Neural crest cell (in vitro differentiated cells): ENCODE measurements around the gene PTPRR. TPM values are rescaled to one million over a fixed set of nuclear protein-coding genes. Genes with fewer than 3 reads are reported as not detected.

Experiments
- DNase-seq: peaks from one replicate; pipeline ENCODE4 v3.0.0; 2021; ENCODE audit warnings: low read depth, mixed read lengths, low spot score
- H3K27ac Mint-ChIP-seq: one replicate; pipeline ENCODE4 v1.8.0; 2021; ENCODE audit warnings: mild to moderate bottlenecking, mixed read lengths; ENCODE audit not compliant: unreplicated experiment
- H3K27me3 Mint-ChIP-seq: 2 replicates; pipeline ENCODE4 v1.8.0; 2021; ENCODE audit warnings: low read depth, mild to moderate bottlenecking, mixed read lengths
- H3K36me3 Mint-ChIP-seq: 2 replicates; pipeline ENCODE4 v1.8.0; 2021; ENCODE audit warnings: low read depth, mild to moderate bottlenecking, mixed read lengths
- H3K4me1 Mint-ChIP-seq: 2 replicates; pipeline ENCODE4 v1.8.0; 2021; ENCODE audit warnings: mixed read lengths
- H3K4me3 Mint-ChIP-seq: one replicate; pipeline ENCODE4 v1.8.0; 2021; ENCODE audit warnings: mild to moderate bottlenecking, mixed read lengths
- H3K9me3 Mint-ChIP-seq: 2 replicates; pipeline ENCODE4 v1.8.0; 2021; ENCODE audit warnings: mixed read lengths
- total RNA-seq: library from RNA; stranded (reverse); gene quantifications from 2 replicates; pipeline ENCODE4 v1.2.1, GENCODE V29; 2021
- TF ChIP-seq, protein P1 (sequence below): fragments of 200-600 bp; sonication (generic); conservative IDR thresholded peaks from 2 replicates; pipeline ENCODE4 v1.5.0; 2021; ENCODE audit warnings: antibody characterized with exemption, mild to moderate bottlenecking

PTPRR gene
- total RNA-seq, 1 donor from 2014 or later, result 0.61 TPM

DNA sequence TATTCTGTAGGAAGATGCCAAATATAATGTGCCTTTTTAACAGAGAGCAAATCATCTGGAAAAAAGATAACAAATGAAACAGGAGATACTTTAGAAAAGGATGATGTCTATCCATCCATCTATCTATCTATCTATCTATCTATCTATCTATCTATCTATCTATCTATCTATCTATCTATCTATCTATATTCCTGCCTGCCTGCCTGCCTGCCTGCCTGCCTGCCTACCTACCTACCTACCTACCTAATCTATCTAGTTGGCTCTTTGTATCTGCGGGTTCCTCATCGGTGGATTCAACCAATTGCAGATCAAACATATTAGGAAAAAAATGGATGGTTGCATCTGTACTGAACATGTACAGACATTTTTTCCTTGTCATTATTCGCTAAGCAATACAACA lies 294.4 kb downstream of the PTPRR start:
- no peak for DNase-seq
- H3K27ac Mint-ChIP-seq, result no peak overlapping the region
- H3K27me3 Mint-ChIP-seq, result no peaks in the 10 kb centered on the region
- H3K4me3 Mint-ChIP-seq, result no peak overlapping the region
- TF ChIP-seq, protein P1, sequence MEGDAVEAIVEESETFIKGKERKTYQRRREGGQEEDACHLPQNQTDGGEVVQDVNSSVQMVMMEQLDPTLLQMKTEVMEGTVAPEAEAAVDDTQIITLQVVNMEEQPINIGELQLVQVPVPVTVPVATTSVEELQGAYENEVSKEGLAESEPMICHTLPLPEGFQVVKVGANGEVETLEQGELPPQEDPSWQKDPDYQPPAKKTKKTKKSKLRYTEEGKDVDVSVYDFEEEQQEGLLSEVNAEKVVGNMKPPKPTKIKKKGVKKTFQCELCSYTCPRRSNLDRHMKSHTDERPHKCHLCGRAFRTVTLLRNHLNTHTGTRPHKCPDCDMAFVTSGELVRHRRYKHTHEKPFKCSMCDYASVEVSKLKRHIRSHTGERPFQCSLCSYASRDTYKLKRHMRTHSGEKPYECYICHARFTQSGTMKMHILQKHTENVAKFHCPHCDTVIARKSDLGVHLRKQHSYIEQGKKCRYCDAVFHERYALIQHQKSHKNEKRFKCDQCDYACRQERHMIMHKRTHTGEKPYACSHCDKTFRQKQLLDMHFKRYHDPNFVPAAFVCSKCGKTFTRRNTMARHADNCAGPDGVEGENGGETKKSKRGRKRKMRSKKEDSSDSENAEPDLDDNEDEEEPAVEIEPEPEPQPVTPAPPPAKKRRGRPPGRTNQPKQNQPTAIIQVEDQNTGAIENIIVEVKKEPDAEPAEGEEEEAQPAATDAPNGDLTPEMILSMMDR, result no peak
- no peaks in the 10 kb centered on the region for H3K9me3 Mint-ChIP-seq
- no peaks in the 10 kb centered on the region for H3K4me1 Mint-ChIP-seq
- no peaks in the 10 kb centered on the region for H3K36me3 Mint-ChIP-seq

DNA sequence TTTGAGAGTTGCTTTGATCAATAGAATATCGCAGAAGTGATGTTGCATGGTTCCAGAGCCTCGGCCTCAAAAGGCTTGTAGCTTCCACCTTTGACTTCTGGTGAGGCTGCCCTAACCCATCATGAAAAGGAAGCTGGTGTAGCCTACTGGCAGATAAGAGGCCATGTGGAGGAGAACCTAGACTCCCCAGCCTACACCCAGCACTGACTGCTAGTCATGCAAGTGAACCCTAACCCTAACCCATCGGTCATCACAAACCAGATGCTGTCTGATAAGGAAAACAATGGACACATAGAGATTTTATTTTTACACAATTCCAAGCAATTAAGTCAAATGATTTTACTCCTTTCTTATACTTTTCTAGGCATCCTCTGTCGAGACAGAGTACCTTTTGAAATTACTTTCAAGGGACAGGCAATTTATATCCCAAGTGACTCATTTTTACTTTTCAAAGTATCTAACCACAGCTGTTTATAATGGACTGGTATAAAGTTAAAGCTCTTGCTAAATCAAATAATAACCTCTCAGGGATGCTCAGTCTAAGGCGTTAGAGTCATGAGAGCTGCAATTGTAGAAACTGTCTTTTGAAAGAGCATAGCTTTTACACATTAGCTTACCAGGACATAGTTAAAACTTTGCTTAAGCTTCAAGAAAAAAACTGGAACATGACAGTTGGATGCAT lies 300.9 kb downstream of the PTPRR start:
- Mint-ChIP-seq H3K4me1 (peaks cover 8% of the 10 kb centered on the region), H3K27ac (no peak overlapping the region), H3K9me3 (no peaks in the 10 kb centered on the region), H3K36me3 (no peaks in the 10 kb centered on the region), H3K4me3 (no peak overlapping the region), H3K27me3 (no peaks in the 10 kb centered on the region)
- no peak for DNase-seq
- TF ChIP-seq, protein P1, result no peak

DNA sequence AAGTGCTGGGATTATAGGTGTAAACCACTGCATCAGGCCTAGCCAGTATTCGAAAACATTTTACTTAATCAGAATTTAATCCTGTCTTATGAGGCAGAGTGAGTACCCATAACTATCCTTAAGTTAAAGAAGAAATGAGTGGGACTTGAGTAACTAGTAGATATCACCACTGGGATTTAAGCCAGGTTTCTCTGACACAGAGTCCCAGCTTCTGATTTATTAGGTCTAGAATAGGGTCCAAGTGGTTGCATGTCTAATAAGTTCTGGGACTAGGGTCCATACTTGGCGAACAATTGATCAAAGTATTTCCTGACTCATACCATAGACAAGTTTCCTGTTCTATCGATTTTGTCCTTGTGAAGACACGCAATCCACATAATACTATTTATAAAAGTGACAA lies 302.2 kb downstream of the PTPRR start:
- Mint-ChIP-seq H3K4me3 (no peak overlapping the region), H3K4me1 (peaks cover 8% of the 10 kb centered on the region), H3K27me3 (peaks cover 2% of the 10 kb centered on the region), H3K27ac (no peak overlapping the region), H3K9me3 (no peaks in the 10 kb centered on the region), H3K36me3 (no peaks in the 10 kb centered on the region)
- no peak for DNase-seq
- TF ChIP-seq, protein P1, result no peak

DNA sequence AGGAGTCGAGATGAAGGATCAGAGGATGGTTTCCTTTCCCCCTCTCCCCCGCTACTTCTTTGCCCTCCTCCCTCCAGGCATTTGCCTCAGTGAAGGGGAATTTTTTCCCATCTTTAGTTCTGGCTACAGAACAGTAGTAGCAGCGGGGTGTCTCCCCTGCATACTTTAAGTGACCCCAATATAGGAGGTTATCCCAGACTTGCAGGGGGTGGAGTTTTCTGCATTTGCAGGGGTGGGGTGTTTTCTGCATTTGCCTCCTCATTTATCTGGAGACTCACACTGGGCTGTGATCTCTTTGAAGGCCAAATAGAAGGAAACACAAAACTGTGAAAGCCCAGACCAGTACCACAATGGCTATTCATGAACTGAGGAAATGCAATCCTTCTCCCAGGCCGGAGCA lies 303.1 kb downstream of the PTPRR start:
- no peak overlapping the region for H3K4me3 Mint-ChIP-seq
- H3K27me3 Mint-ChIP-seq, result peaks cover 5% of the 10 kb centered on the region
- no peaks in the 10 kb centered on the region for H3K36me3 Mint-ChIP-seq
- no peak overlapping the region for H3K27ac Mint-ChIP-seq
- no peaks in the 10 kb centered on the region for H3K9me3 Mint-ChIP-seq
- H3K4me1 Mint-ChIP-seq, result peaks cover 8% of the 10 kb centered on the region
- no peak for DNase-seq
- TF ChIP-seq, protein P1, result no peak

DNA sequence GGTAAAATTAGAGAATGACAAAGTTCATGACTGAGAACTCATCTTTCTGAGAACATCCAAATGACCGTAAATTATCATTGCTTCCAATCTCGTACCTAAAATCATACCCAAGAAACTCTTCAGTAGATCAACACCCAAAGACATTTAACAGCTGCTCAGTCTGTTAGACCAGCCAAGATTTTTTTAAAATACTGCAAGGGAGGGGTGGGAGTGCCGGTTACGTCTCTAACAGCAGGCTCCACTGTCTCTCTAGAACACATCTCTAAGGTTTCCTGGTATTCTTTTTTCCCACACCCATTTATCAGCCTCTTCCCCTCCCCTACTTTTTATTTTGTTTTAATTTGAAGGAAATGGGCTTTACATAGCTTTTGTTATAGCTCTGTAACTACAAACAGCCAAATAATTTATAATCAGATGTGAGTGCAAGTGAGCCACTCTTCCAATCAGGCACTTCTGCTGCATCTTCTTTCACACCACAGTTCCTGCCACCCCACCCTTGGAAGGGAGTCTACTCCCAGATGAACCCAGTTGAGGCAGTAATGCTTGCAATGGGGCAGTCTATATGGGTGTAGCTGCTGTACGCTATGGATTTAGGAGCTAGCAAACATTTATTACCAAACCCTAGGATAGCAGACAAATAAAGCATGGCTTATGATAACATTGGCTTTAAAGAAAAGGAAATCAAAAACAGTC lies 305.2 kb downstream of the PTPRR start:
- peaks cover 13% of the 10 kb centered on the region for H3K4me1 Mint-ChIP-seq

More for the DNA sequence above, 305.2 kb downstream of the PTPRR start:
- Mint-ChIP-seq H3K9me3 (no peaks in the 10 kb centered on the region), H3K4me3 (no peak overlapping the region), H3K36me3 (no peaks in the 10 kb centered on the region), H3K27me3 (peaks cover 17% of the 10 kb centered on the region), H3K27ac (no peak overlapping the region)
- TF ChIP-seq, protein P1, result no peak
- no peak for DNase-seq
